ENCODE data around the gene SETD9. TPM values are rescaled to one million over a fixed set of nuclear protein-coding genes. Genes with fewer than 3 reads are reported as not detected.

The SETD9 gene, protein sequence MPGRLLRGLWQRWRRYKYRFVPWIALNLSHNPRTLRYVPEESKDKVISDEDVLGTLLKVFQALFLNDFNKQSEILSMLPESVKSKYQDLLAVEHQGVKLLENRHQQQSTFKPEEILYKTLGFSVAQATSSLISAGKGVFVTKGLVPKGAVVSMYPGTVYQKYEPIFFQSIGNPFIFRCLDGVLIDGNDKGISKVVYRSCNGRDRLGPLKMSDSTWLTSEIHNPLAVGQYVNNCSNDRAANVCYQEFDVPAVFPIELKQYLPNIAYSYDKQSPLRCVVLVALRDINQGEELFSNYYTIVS
- 4.8 TPM for total RNA-seq

DNA sequence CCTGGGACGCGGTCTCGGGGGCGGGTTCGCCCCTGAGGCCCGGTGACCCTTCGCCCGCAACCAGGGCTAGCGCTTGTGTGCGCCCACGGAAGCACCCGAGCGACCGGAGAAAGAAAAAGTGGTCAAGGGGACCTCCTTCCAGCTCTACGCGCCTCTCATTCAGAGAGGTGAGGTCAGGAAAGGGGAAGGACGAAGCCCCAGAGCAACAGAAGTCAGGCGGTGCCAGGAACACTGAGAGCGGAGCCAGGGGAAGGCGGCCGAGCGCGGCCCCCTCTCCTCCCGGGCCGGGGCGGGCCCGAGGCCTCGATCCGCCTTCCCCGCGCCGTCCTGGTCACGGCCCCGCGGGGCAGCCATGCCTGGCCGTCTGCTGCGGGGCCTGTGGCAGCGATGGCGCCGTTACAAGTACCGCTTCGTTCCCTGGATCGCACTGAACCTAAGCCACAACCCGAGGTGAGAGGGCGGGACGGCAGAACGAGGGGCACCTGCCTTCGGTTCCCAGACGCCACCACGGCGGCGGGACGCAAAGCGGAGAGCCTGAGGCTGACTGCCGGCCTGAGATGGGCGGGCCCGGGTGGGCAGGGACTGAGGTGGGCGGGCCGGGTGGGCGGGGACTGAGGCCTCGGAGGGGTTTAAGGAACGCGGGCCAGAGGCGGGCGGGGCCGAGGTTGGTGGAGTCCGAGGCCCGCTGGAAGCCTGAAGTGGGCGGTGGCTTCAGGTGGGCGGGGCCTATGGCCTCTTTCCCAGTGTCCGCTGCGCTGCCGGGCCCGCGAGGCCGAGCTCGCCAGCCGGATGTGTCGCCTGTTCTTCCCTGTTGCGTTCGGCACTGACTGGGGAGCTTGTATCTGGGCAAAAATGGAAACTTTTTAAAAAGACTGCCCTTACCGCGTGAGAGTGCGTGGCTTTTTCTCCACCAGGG, at the start of gene SETD9:
TSS of gene SETD9 (plus strand) at position 303 of the 916 bp plus-strand sequence. CDS start at position 353, 50 bp downstream.

DNA sequence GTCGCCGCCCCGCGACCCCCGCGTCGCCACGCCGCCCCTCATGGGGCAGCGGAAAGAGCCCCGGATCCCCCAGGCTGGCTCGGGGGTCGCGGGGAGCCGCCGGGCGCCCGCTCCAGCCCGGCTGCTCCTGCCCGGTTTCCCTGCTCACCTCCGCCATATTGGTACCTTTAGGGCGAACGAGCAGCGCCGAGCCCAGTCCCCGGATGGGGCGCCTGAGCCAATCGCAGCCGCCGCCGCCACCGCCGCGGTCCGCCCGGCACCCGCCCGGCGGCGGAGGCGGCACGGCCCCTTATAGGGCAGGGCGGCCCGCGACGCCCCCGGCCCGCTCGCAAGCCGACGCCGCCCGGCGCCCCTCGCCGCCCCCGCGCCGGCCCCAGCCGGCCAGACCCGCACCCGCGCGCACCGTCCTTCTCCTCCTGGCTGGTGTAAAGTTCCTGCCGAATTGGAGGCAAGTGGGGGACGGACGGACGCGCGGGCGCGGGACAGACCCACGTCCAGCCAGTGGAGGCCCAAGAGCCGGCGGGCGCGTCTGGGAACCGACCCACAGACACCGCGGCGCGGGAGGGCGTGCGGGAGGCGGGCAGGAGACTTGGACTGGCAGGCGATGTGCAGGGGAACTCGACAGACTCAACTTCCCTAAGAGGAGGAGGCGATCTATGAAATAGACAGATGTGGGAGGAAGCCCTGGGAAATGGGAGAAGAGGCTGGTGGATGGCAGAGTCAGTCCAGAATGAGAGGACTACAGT, 42.7 kb downstream of the SETD9 start, which contains the start of gene MIER3:
TSS of gene MIER3 (minus strand) at position 178 of the 746 bp plus-strand sequence. CDS start at position 157, 21 bp downstream.

Other genes starting within 250 kb of the SETD9 start
- 33.4 TPM for gene MAP3K1, start 94.0 kb upstream of the SETD9 start, total RNA-seq
- 37.6 TPM for gene MIER3, start 42.5 kb downstream of the SETD9 start, total RNA-seq